Esophagus muscularis mucosa (tissue), 4 donors: Measurements from ENCODE around the gene CD300E. TPM values are rescaled to one million over a fixed set of nuclear protein-coding genes. Genes with fewer than 3 reads are reported as not detected.
"Not testable (repeated sequence)": the region's sequence is repeated elsewhere in the genome, so short reads cannot be mapped to it uniquely, and the experiment has no call there.

Experiments used
- DNase-seq: peaks from one replicate; pipeline ENCODE4 v3.0.0-alpha.2; 2017; ENCODE audit errors: extremely low spot score
- H3K27ac ChIP-seq, 4 donors: fragments of 200-600 bp; sonication (generic); replicated peaks in 1 of 4; 1 replicate in 3 of 4; 2 replicates in 1 of 4; pipeline ENCODE4 v1.5.1; 2016 to 2019; ENCODE audit warnings: mild to moderate bottlenecking in 1 of 4
- H3K27me3 ChIP-seq, 4 donors: fragments of 200-600 bp; sonication (generic); one replicate each; pipeline versions ENCODE4 v1.5.1 to v1.6.0; 2016 to 2019
- H3K36me3 ChIP-seq, 4 donors: fragments of 200-600 bp; sonication (generic); one replicate each; pipeline ENCODE4 v1.5.1; 2016 to 2019
- H3K4me1 ChIP-seq, 4 donors: fragments of 200-600 bp; sonication (generic); one replicate each; pipeline ENCODE4 v1.5.1; 2016 to 2019
- H3K4me3 ChIP-seq, 4 donors: fragments of 200-600 bp; sonication (generic); 1 replicate in 2 of 4; 2 replicates in 2 of 4; pipeline ENCODE4 v1.5.1; 2016 to 2019; ENCODE audit warnings: mild to moderate bottlenecking in 4 of 4, moderate library complexity in 1 of 4
- H3K9me3 ChIP-seq, 4 donors: fragments of 200-600 bp; sonication (generic); 1 replicate in 3 of 4; 2 replicates in 1 of 4; pipeline ENCODE4 v1.5.1; 2016 to 2019
- EP300 ChIP-seq: sonication (generic); formaldehyde crosslinking; IDR thresholded peaks from one replicate; pipeline ENCODE4 v1.6.1; 2017; ENCODE audit warnings: antibody characterized with exemption
- POLR2A ChIP-seq: fragments of 450-650 bp; IDR thresholded peaks from one replicate; pipeline ENCODE4 v1.6.1; 2017; ENCODE audit warnings: antibody characterized with exemption, moderate library complexity, mild to moderate bottlenecking, low read depth
- POLR2AphosphoS5 ChIP-seq, 2 donors: sonication (generic); formaldehyde crosslinking; IDR thresholded peaks; one replicate each; pipeline ENCODE4 v1.6.1; 2017; ENCODE audit warnings: antibody characterized with exemption in 2 of 2
- WGBS: methylation state at CpG from one replicate; pipeline ENCODE4 v1.1.5; 2018; 5-methylcytosine and 5-hydroxymethylcytosine counted together
- intact Hi-C: fragments of 100-400 bp; cut with DNase I; formaldehyde crosslinking; loops from one replicate; pipeline ENCODE4 v1.15.1; 2023
- total RNA-seq, 4 donors: library from RNA; depleted of rRNA; stranded (reverse); fragments of >200 nt; gene quantifications; one replicate each; pipeline versions ENCODE4 v1.1.0 to v1.2.1, GENCODE V29; 2016
- TF ChIP-seq, protein P1 (sequence below), 3 experiments: fragments of 200-600 bp in 2 of 3; fragments of 450-650 bp in 1 of 3; sonication (generic) in 2 of 3; IDR thresholded peaks; one replicate each; pipeline ENCODE4 v1.5.1; 2017 to 2019; ENCODE audit warnings: antibody characterized with exemption in 3 of 3, mild to moderate bottlenecking in 2 of 3, moderate library complexity in 1 of 3

CD300E gene
- total RNA-seq, 4 donors from 2014 or later, result 0.39 to 5.0 (median 0.62) TPM

DNA sequence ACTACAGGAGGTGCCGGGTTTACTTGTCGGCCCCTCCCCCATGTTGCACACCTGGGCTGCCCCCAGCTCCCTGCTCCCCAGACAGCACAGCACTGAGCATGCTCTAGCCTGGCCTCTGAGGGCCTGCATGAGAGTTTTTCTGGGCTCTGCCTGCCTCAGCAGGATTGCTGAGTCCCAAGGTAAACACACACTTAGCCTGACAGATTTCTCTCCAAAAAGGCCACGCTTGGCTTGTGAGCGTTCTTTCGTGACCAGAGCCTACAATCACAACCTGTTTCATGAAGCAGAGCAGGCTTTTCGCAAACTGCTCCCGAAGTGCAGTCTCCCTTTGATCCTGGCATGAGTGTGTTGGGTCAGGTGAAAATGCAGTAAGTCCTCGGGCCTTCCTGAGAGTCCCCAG, 9.8 kb upstream of the CD300E start:
- no peak for DNase-seq
- no peak overlapping the region for H3K4me3 ChIP-seq
- no peak overlapping the region for H3K27ac ChIP-seq
- intact Hi-C loops, result no loop called here
- no peaks in the 10 kb centered on the region for H3K4me1 ChIP-seq
- 76% methylated on average over 2 of the region's 8 CpGs for WGBS
- peaks cover 0 to 8% (median 5%) of the 10 kb centered on the region in 4 donors for H3K9me3 ChIP-seq
- peaks cover 0 to 62% (median 0%) of the 10 kb centered on the region in 4 donors for H3K27me3 ChIP-seq
- no peaks in the 10 kb centered on the region for H3K36me3 ChIP-seq
- TF ChIP-seq EP300 (no peak), POLR2A (no peak), POLR2AphosphoS5 (IDR thresholded peaks at IDR 0.05) (no peak)
- TF ChIP-seq, protein P1, sequence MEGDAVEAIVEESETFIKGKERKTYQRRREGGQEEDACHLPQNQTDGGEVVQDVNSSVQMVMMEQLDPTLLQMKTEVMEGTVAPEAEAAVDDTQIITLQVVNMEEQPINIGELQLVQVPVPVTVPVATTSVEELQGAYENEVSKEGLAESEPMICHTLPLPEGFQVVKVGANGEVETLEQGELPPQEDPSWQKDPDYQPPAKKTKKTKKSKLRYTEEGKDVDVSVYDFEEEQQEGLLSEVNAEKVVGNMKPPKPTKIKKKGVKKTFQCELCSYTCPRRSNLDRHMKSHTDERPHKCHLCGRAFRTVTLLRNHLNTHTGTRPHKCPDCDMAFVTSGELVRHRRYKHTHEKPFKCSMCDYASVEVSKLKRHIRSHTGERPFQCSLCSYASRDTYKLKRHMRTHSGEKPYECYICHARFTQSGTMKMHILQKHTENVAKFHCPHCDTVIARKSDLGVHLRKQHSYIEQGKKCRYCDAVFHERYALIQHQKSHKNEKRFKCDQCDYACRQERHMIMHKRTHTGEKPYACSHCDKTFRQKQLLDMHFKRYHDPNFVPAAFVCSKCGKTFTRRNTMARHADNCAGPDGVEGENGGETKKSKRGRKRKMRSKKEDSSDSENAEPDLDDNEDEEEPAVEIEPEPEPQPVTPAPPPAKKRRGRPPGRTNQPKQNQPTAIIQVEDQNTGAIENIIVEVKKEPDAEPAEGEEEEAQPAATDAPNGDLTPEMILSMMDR (IDR thresholded peaks at IDR 0.05), result no peak

DNA sequence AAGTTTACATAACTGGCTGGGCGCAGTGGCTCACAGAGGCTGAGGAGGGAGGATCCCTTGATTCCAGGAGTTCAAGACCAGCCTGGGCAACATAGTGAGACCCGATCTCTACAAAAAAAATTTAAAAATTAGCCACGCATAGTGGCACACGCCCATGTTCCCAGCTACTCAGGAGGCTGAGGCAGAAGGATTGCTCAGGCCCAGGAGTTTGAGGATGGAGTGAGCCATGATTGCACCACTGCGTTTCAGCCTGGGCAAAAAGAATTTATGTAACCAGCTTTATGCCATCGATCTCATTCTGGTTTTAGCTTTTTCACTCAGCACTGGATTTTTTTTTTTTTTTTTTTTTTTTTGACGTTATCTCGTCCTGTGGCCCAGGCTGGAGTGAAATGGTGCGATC, 9.1 kb upstream of the CD300E start:
- no peak overlapping the region for H3K27ac ChIP-seq
- peaks cover 0 to 56% (median 0%) of the 10 kb centered on the region in 4 donors for H3K27me3 ChIP-seq
- DNase-seq, result no peak
- H3K4me3 ChIP-seq, result no peak overlapping the region
- TF ChIP-seq POLR2A (no peak), POLR2AphosphoS5 (IDR thresholded peaks at IDR 0.05) (no peak), EP300 (no peak)
- TF ChIP-seq, protein P1 (IDR thresholded peaks at IDR 0.05), result no peak
- H3K36me3 ChIP-seq, result no peaks in the 10 kb centered on the region
- peaks cover 0 to 8% (median 5%) of the 10 kb centered on the region in 4 donors for H3K9me3 ChIP-seq
- intact Hi-C loops, result no loop called here
- WGBS, result 79% methylated on average over 9 of the region's 9 CpGs
- no peaks in the 10 kb centered on the region for H3K4me1 ChIP-seq

DNA sequence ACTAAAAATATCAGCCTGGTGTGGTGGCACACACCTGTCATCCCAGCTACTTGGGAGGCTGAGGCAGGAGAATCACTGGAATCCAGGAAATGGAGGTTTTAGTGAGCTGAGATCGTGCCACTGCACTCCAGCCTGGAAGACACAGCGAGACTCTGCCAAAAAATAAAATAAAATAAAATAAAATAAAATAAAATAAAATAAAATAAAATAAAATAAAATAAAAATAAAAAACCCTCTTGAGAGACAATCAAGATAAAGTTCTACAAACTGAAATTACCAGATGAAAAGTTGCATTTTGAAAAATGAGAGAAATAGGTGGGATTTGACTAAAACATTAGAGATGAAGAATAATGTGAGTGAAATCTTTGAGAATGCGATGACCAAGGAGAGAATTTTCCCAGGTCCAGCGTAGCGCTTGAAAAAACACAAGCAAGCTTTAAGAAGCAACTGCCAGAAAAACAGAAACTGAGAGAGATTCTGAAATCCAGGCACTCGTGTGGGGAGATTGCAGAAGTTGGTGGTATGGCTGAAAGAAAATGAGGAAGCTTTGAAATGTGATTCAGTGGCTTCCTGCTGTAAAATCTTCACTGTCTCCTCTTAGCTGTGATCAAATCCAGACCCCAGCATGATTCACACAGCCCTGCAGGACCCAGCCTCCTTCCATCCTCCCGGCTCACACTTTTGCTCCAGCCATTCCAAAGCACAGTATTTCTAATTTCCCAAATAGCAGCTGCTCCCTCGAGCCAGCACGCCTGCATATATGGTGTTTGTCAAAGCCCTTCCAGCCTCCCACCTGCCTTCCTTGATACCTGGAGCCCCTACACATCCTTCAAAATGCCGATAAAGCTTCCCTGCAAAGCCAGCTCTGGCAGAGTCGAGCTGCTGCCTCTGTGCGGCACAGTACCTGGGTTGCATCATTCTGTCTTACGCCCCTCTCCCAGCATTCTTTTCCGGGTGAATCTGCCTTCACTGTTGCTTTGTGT, 8.2 kb upstream of the CD300E start:
- 36% methylated on average over 14 of the region's 14 CpGs for WGBS
- intact Hi-C loops, result no loop called here

DNA sequence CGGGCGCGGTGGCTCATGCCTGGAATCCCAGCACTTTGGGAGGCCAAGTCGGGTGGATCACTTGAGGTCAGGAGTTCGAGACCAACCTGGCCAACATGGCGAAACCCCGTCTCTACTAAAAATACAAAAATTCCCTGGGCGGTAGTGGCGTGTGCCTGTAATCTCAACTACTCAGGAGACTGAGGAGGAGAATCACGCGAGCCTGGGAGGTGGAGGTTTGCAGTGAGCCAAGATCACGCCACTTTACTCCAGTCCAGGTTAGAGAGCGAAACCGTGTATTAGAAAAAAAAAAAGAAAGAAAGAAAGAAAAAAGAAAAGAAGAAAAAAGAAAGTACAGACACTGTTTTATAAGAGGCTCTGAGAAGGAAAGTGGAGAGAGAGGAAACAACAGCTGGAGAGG, 6.7 kb upstream of the CD300E start:
- H3K4me3 ChIP-seq, H3K4me1 ChIP-seq, H3K27ac ChIP-seq, intact Hi-C loops, H3K36me3 ChIP-seq, DNase-seq, H3K9me3 ChIP-seq: not testable (repeated sequence)
- 87% methylated on average over 14 of the region's 14 CpGs for WGBS
- peaks cover 0 to 41% (median 0%) of the 10 kb centered on the region in 4 donors for H3K27me3 ChIP-seq

More for the DNA sequence above, 8.2 kb upstream of the CD300E start:
- Histone ChIP-seq H3K27me3 (peaks cover 0 to 52% (median 0%) of the 10 kb centered on the region in 4 donors), H3K27ac (no peak overlapping the region), H3K4me3 (no peak overlapping the region), H3K9me3 (peaks cover 0 to 8% (median 5%) of the 10 kb centered on the region in 4 donors), H3K36me3 (no peaks in the 10 kb centered on the region), H3K4me1 (no peaks in the 10 kb centered on the region)
- no peak for DNase-seq
- TF ChIP-seq EP300 (no peak), POLR2A (no peak), POLR2AphosphoS5 (IDR thresholded peaks at IDR 0.05) (no peak)
- TF ChIP-seq, protein P1 (IDR thresholded peaks at IDR 0.05), result no peak

DNA sequence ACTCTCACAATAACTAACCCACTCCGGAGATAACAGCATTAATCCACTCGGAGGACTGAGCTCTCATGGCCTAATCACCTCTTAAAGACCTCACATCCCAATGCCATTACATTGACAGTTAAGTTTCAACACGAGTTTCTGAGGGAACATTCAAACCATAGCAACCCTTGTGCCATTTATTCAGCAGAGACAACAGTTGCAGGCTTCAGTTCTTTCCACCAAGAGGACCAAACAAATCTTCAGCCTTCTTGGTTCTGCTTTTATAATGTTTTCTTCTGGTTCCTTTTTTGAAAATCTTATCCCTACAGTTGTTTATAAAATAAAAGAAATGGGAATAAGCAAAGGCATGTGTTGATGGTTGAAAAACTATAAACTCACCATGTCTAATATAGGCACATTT, 2.1 kb upstream of the CD300E start:
- Histone ChIP-seq H3K27me3 (peaks cover 0 to 22% (median 0%) of the 10 kb centered on the region in 4 donors), H3K27ac (no peak overlapping the region), H3K4me3 (no peak overlapping the region), H3K9me3 (peaks cover 0 to 8% (median 7%) of the 10 kb centered on the region in 4 donors), H3K4me1 (no peaks in the 10 kb centered on the region), H3K36me3 (no peaks in the 10 kb centered on the region)
- no peak for DNase-seq
- TF ChIP-seq POLR2AphosphoS5 (IDR thresholded peaks at IDR 0.05) (no peak), POLR2A (no peak)
- TF ChIP-seq, protein P1 (IDR thresholded peaks at IDR 0.05), result no peak
- 55% methylated on average over 3 of the region's 3 CpGs for WGBS
- intact Hi-C loops, result no loop called here
